GM23338 (cell line): ENCODE measurements around the gene TTC23. TPM values are rescaled to one million over a fixed set of nuclear protein-coding genes. Genes with fewer than 3 reads are reported as not detected.
A peak's percentile ranks its signal among the peaks of the same experiment; 100 is the strongest.

ENCODE experiments used
- ATAC-seq: fragments of 200-7000 bp; cut with Tn5 transposase; 3 replicates; pipeline ENCODE4 v1.9.1; 2020
- DNase-seq: peaks from one replicate; pipeline ENCODE4 v3.0.0-alpha.2; 2015; ENCODE audit warnings: low spot score
- H2AFZ ChIP-seq: fragments of 200-600 bp; sonication (generic); 2 replicates; pipeline ENCODE4 v1.8.0; 2016; ENCODE audit warnings: antibody characterized with exemption, mild to moderate bottlenecking, moderate library complexity
- H3F3A ChIP-seq: fragments of 200-600 bp; sonication (generic); replicated peaks from 2 replicates; pipeline ENCODE4 v1.8.0; 2017; ENCODE audit warnings: antibody characterized with exemption, mixed run types, low read depth
- H3K27ac ChIP-seq: fragments of 200-600 bp; sonication (generic); 2 replicates; pipeline ENCODE4 v1.6.1; 2016; ENCODE audit warnings: low read depth
- H3K27me3 ChIP-seq: fragments of 200-600 bp; sonication (generic); 2 replicates; pipeline ENCODE4 v1.8.0; 2016; ENCODE audit warnings: mild to moderate bottlenecking, mixed run types, moderate library complexity; ENCODE audit not compliant: insufficient read depth
- H3K36me3 ChIP-seq: fragments of 200-600 bp; sonication (generic); 2 replicates; pipeline ENCODE4 v1.8.0; 2016; ENCODE audit warnings: mild to moderate bottlenecking; ENCODE audit not compliant: insufficient read depth
- H3K4me1 ChIP-seq: fragments of 200-600 bp; sonication (generic); 2 replicates; pipeline ENCODE4 v1.8.0; 2016; ENCODE audit warnings: mild to moderate bottlenecking, moderate library complexity; ENCODE audit not compliant: insufficient read depth
- H3K4me2 ChIP-seq: fragments of 200-600 bp; sonication (generic); 2 replicates; pipeline ENCODE4 v1.7.1; 2017; ENCODE audit warnings: mixed run types
- H3K4me3 ChIP-seq: fragments of 200-600 bp; sonication (generic); 2 replicates; pipeline ENCODE4 v1.6.1; 2016; ENCODE audit warnings: mixed run types
- H3K79me2 ChIP-seq: fragments of 200-600 bp; sonication (generic); replicated peaks from 2 replicates; pipeline ENCODE4 v1.8.0; 2017; ENCODE audit warnings: mild to moderate bottlenecking; ENCODE audit not compliant: insufficient read depth
- H3K9me2 ChIP-seq: fragments of 200-600 bp; sonication (generic); 2 replicates; pipeline ENCODE4 v1.8.0; 2017; ENCODE audit not compliant: insufficient read depth
- H4K20me1 ChIP-seq: fragments of 200-600 bp; sonication (generic); replicated peaks from 2 replicates; pipeline ENCODE4 v1.8.0; 2017; ENCODE audit warnings: mild to moderate bottlenecking; ENCODE audit not compliant: insufficient read depth
- H3K27ac Mint-ChIP-seq: 2 replicates; pipeline ENCODE4 v1.8.0; 2020; ENCODE audit warnings: inconsistent platforms, mild to moderate bottlenecking, moderate library complexity, mixed read lengths
- H3K27me3 Mint-ChIP-seq: 3 replicates; pipeline ENCODE4 v1.8.0; 2022; ENCODE audit warnings: low read depth, mild to moderate bottlenecking, moderate library complexity, mixed read lengths, inconsistent platforms; ENCODE audit not compliant: insufficient read depth, poor library complexity
- H3K36me3 Mint-ChIP-seq: 3 replicates; pipeline ENCODE4 v1.8.0; 2021; ENCODE audit warnings: low read depth, mild to moderate bottlenecking, inconsistent platforms, moderate library complexity, mixed read lengths
- H3K4me1 Mint-ChIP-seq: 3 replicates; pipeline ENCODE4 v1.8.0; 2020; ENCODE audit warnings: mild to moderate bottlenecking, inconsistent platforms, mixed read lengths
- H3K4me3 Mint-ChIP-seq: 3 replicates; pipeline ENCODE4 v1.8.0; 2021; ENCODE audit warnings: moderate library complexity, mild to moderate bottlenecking, inconsistent platforms, mixed read lengths
- H3K9me3 Mint-ChIP-seq: 3 replicates; pipeline ENCODE4 v1.8.0; 2020; ENCODE audit warnings: moderate library complexity, mild to moderate bottlenecking, inconsistent platforms, mixed read lengths
- CREB1 ChIP-seq: fragments of 250-450 bp; sonication (Bioruptor Pico); IDR thresholded peaks from 2 replicates; pipeline ENCODE4 v1.5.0; 2020; ENCODE audit warnings: low read depth, mild to moderate bottlenecking, moderate library complexity
- CTCF ChIP-seq, 2 experiments: fragments of 200-600 bp in 1 of 2; sonication (generic) in 1 of 2; conservative IDR thresholded peaks; 2 replicates each; pipeline versions ENCODE4 v1.5.1 to v1.6.1; 2016 to 2017; ENCODE audit warnings: antibody characterized with exemption in 2 of 2, low read depth in 2 of 2, mild to moderate bottlenecking in 2 of 2, moderate library complexity in 1 of 2
- EZH2 ChIP-seq: fragments of 200-600 bp; sonication (generic); IDR thresholded peaks from one replicate; pipeline ENCODE4 v1.8.0; 2017; ENCODE audit warnings: antibody characterized with exemption, mild to moderate bottlenecking, low read depth; ENCODE audit not compliant: unreplicated experiment
- JUNB ChIP-seq: IDR thresholded peaks from one replicate; pipeline ENCODE4 v1.6.1; 2016; ENCODE audit warnings: antibody characterized with exemption; ENCODE audit not compliant: unreplicated experiment
- NANOG ChIP-seq: IDR thresholded peaks from 2 replicates; pipeline ENCODE4 v1.6.1; 2016; ENCODE audit warnings: antibody characterized with exemption, borderline replicate concordance
- POLR2AphosphoS5 ChIP-seq: IDR thresholded peaks from 2 replicates; pipeline ENCODE4 v1.6.1; 2016; ENCODE audit warnings: antibody characterized with exemption, low read depth
- STAT1 ChIP-seq: IDR thresholded peaks from one replicate; pipeline ENCODE4 v1.6.1; 2016; ENCODE audit warnings: antibody characterized with exemption; ENCODE audit not compliant: unreplicated experiment
- ZNF114 ChIP-seq: fragments of 250-450 bp; sonication (Bioruptor Pico); IDR thresholded peaks from 2 replicates; pipeline ENCODE4 v1.5.0; 2020; ENCODE audit warnings: mild to moderate bottlenecking, moderate library complexity
- ZNF331 ChIP-seq: fragments of 250-450 bp; sonication (Bioruptor Pico); IDR thresholded peaks from 2 replicates; pipeline ENCODE4 v1.5.0; 2020; ENCODE audit warnings: low read depth, mild to moderate bottlenecking, moderate library complexity
- polyA plus RNA-seq: library from polyadenylated mRNA; unstranded; fragments of >200 nt; fragmentation: Nextera tagmentation; extraction: Ambion mirVana; gene quantifications from 2 replicates; pipeline ENCODE4 v1.2.1, GENCODE V29; 2016
- total RNA-seq: library from RNA; depleted of rRNA; stranded (reverse); fragments of >200 nt; shearing (Covaris generic); gene quantifications from 2 replicates; pipeline ENCODE4 v1.2.3, GENCODE V29; 2014
- TF ChIP-seq, protein P1 (sequence below): IDR thresholded peaks from one replicate; pipeline ENCODE4 v1.6.1; 2018; ENCODE audit warnings: antibody characterized with exemption; ENCODE audit not compliant: unreplicated experiment
- TF ChIP-seq, protein P2 (sequence below): IDR thresholded peaks from 2 replicates; pipeline ENCODE4 v1.6.1; 2016; ENCODE audit warnings: antibody characterized with exemption

Gene TTC23
- total and polyA plus RNA-seq, 2 experiments from 2014 or later = 6.3 to 25.2 TPM

- H3K79me2 ChIP-seq = no peaks in the 10 kb centered on the region
- H3K27me3 ChIP-seq = peaks cover 17% of the 10 kb centered on the region
- TF ChIP-seq EZH2 (no peak), POLR2AphosphoS5 (no peak), ZNF114 (CRISPR knock-in tag) (no peak)
- H3K4me3 ChIP-seq = no peak overlapping the region
- no peaks in the 10 kb centered on the region for H3K9me2 ChIP-seq
- Mint-ChIP-seq H3K4me3 (no peak overlapping the region), H3K9me3 (no peaks in the 10 kb centered on the region), H3K27ac (no peak overlapping the region), H3K4me1 (peaks cover 9% of the 10 kb centered on the region), H3K27me3 (peaks cover 12% of the 10 kb centered on the region), H3K36me3 (no peaks in the 10 kb centered on the region)
- H3F3A ChIP-seq = no peaks in the 10 kb centered on the region
- H3K4me2 ChIP-seq = no peak overlapping the region
- peaks cover 4% of the 10 kb centered on the region for H3K4me1 ChIP-seq
- H2AFZ ChIP-seq = no peak overlapping the region
- H4K20me1 ChIP-seq = no peaks in the 10 kb centered on the region
- no peaks in the 10 kb centered on the region for H3K36me3 ChIP-seq
- no peak for DNase-seq
- no peak overlapping the region for H3K27ac ChIP-seq
- peak; percentile 29; the same call in 2 of the 3 replicates for ATAC-seq
Observed at GRCh38 chr15:99095626-99096025, 153.8 kb downstream of the TTC23 start.

DNA sequence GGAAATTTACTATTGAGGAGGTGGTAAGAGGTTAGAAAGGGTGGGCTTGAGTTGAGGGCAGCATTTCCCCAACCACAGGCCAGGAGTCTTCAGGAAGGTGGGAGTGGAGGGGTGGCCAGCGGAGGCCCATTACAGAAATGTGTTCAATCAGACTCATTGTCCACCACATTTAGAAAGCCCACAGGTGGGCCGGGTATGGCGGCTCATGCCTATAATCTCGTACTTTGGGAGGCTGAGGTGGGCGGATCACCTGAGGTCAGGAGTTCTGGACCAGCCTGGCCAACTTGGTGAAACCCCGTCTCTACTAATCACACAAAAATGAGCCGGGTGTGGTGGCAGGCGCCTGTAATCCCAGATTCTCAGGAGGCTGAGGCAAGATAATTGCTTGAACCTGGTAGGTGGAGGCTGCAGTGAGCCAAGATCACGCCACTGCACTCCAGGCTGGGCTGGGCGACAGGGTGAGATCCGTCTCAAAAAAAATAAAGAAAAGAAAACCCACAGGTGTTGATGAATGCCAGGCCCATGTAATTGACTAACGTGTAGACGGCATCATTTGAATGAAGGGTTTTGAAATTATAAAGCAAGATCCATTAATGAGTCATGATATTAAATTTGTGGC is 156.7 kb downstream of the TTC23 start:
- no peaks in the 10 kb centered on the region for H3K9me2 ChIP-seq
- ATAC-seq (no peak), DNase-seq (no peak)
- H3K79me2 ChIP-seq = no peaks in the 10 kb centered on the region
- H3K27ac Mint-ChIP-seq = no peak overlapping the region
- peaks cover 16% of the 10 kb centered on the region for H3K4me1 Mint-ChIP-seq
- H4K20me1 ChIP-seq = no peaks in the 10 kb centered on the region
- peaks cover 3% of the 10 kb centered on the region; the same call in 2 of the 3 replicates for H3K36me3 Mint-ChIP-seq
- H3K4me3 ChIP-seq = no peak overlapping the region
- peaks cover 8% of the 10 kb centered on the region for H3K27me3 Mint-ChIP-seq
- H3K4me1 ChIP-seq = peaks cover 11% of the 10 kb centered on the region
- no peaks in the 10 kb centered on the region for H3K36me3 ChIP-seq
- no peak overlapping the region for H3K4me3 Mint-ChIP-seq
- H3K4me2 ChIP-seq = no peak overlapping the region
- TF ChIP-seq CREB1 (CRISPR knock-in tag) = no peak
- TF ChIP-seq ZNF331 (CRISPR knock-in tag) = no peak
- no peak for TF ChIP-seq ZNF114 (CRISPR knock-in tag)
- TF ChIP-seq STAT1 = no peak
- no peak for TF ChIP-seq EZH2
- TF ChIP-seq NANOG = no peak
- TF ChIP-seq JUNB = no peak
- no peak overlapping the region for H2AFZ ChIP-seq
- no peaks in the 10 kb centered on the region; the same call in 2 of the 3 replicates for H3K9me3 Mint-ChIP-seq
- no peaks in the 10 kb centered on the region for H3F3A ChIP-seq
- H3K27ac ChIP-seq = no peak overlapping the region
- no peaks in the 10 kb centered on the region for H3K27me3 ChIP-seq

DNA sequence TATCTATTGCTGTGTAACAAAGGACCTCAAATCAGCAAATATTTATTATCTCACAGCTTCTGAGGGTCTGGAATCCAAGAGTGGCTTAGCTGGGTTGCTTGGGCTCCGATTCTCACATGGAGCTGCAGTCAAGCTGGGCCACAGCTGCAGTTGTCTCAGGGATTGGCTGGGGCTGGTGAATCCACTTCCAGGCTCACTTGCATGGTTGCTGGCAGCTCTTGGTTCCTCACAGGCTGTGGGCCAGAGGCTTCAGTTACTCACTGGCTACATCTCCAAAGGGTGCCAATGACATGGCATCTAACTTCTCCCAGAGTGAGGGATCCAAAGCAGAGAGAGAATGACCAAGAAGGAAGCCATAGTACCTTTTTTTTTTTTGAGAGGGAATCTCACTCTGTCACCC is 158.4 kb downstream of the TTC23 start:
- 0 out of 2 replicates have a peak overlapping the region, but pooled peaks have one; percentile 17 for H3K27ac Mint-ChIP-seq
- DNase-seq = peak; percentile 12
- no peaks in the 10 kb centered on the region for H3K27me3 ChIP-seq
- no peak for TF ChIP-seq JUNB
- TF ChIP-seq, protein P1, sequence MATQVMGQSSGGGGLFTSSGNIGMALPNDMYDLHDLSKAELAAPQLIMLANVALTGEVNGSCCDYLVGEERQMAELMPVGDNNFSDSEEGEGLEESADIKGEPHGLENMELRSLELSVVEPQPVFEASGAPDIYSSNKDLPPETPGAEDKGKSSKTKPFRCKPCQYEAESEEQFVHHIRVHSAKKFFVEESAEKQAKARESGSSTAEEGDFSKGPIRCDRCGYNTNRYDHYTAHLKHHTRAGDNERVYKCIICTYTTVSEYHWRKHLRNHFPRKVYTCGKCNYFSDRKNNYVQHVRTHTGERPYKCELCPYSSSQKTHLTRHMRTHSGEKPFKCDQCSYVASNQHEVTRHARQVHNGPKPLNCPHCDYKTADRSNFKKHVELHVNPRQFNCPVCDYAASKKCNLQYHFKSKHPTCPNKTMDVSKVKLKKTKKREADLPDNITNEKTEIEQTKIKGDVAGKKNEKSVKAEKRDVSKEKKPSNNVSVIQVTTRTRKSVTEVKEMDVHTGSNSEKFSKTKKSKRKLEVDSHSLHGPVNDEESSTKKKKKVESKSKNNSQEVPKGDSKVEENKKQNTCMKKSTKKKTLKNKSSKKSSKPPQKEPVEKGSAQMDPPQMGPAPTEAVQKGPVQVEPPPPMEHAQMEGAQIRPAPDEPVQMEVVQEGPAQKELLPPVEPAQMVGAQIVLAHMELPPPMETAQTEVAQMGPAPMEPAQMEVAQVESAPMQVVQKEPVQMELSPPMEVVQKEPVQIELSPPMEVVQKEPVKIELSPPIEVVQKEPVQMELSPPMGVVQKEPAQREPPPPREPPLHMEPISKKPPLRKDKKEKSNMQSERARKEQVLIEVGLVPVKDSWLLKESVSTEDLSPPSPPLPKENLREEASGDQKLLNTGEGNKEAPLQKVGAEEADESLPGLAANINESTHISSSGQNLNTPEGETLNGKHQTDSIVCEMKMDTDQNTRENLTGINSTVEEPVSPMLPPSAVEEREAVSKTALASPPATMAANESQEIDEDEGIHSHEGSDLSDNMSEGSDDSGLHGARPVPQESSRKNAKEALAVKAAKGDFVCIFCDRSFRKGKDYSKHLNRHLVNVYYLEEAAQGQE = no peak
- TF ChIP-seq POLR2AphosphoS5 = no peak
- TF ChIP-seq, protein P2, sequence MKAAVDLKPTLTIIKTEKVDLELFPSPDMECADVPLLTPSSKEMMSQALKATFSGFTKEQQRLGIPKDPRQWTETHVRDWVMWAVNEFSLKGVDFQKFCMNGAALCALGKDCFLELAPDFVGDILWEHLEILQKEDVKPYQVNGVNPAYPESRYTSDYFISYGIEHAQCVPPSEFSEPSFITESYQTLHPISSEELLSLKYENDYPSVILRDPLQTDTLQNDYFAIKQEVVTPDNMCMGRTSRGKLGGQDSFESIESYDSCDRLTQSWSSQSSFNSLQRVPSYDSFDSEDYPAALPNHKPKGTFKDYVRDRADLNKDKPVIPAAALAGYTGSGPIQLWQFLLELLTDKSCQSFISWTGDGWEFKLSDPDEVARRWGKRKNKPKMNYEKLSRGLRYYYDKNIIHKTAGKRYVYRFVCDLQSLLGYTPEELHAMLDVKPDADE = no peak
- TF ChIP-seq STAT1 = no peak
- no peak for TF ChIP-seq EZH2
- TF ChIP-seq ZNF331 (CRISPR knock-in tag) = no peak
- no peak for TF ChIP-seq CTCF (conservative IDR thresholded peaks at IDR 0.05; ENCODE audit: low read depth in 2 of 2)
- TF ChIP-seq CREB1 (CRISPR knock-in tag) = no peak
- no peaks in the 10 kb centered on the region for H3K36me3 ChIP-seq
- H3K4me1 Mint-ChIP-seq = peaks cover 16% of the 10 kb centered on the region
- H3K4me2 ChIP-seq = peak overlapping the region; percentile 21; the same call in 1 of the 2 replicates
- H3K27ac ChIP-seq = no peak overlapping the region
- no peaks in the 10 kb centered on the region for H3K9me2 ChIP-seq
- no peak overlapping the region for H2AFZ ChIP-seq
- no peaks in the 10 kb centered on the region for H4K20me1 ChIP-seq
- H3K9me3 Mint-ChIP-seq = no peaks in the 10 kb centered on the region; the same call in 2 of the 3 replicates
- H3K4me3 Mint-ChIP-seq = no peak overlapping the region
- H3K4me1 ChIP-seq = peaks cover 11% of the 10 kb centered on the region
- no peaks in the 10 kb centered on the region for H3K79me2 ChIP-seq
- ATAC-seq = peak; percentile 62
- H3K36me3 Mint-ChIP-seq = peaks cover 3% of the 10 kb centered on the region; the same call in 2 of the 3 replicates
- H3K27me3 Mint-ChIP-seq = peaks cover 7% of the 10 kb centered on the region
- H3F3A ChIP-seq = no peaks in the 10 kb centered on the region
- H3K4me3 ChIP-seq = no peak overlapping the region
